Ovary (tissue), 9 donors: ENCODE results near the gene ROR2. TPM values are rescaled to one million over a fixed set of nuclear protein-coding genes. Genes with fewer than 3 reads are reported as not detected.

ENCODE experiments used
- DNase-seq, 5 donors: peaks; one replicate each; pipeline ENCODE4 v3.0.0-alpha.2; 2019 to 2020
- H3K27ac ChIP-seq, 2 donors: fragments of 200-600 bp; one replicate each; pipeline versions ENCODE4 v1.5.1 to v1.8.0; 2019 to 2022
- H3K27me3 ChIP-seq: fragments of 200-600 bp; one replicate; pipeline ENCODE4 v1.8.0; 2022
- H3K36me3 ChIP-seq: fragments of 200-600 bp; sonication (generic); one replicate; pipeline ENCODE4 v1.5.1; 2019
- H3K4me1 ChIP-seq: one replicate; pipeline ENCODE4 v1.8.1; 2013; ENCODE audit warnings: mild to moderate bottlenecking, moderate library complexity; ENCODE audit not compliant: insufficient read depth
- H3K4me3 ChIP-seq: fragments of 200-600 bp; sonication (generic); one replicate; pipeline ENCODE4 v1.5.1; 2017
- H3K9me3 ChIP-seq, 2 donors: fragments of 200-600 bp in 1 of 2; sonication (generic) in 1 of 2; one replicate each; pipeline versions ENCODE4 v1.5.1 to v1.8.1; 2013 to 2019; ENCODE audit warnings: mild to moderate bottlenecking in 1 of 2, moderate library complexity in 1 of 2
- CTCF ChIP-seq, 3 donors: fragments of 450-650 bp in 2 of 3; fragments of 200-600 bp in 1 of 3; IDR thresholded peaks; one replicate each; pipeline versions ENCODE4 v1.5.1 to v1.8.0; 2016 to 2022; ENCODE audit warnings: antibody characterized with exemption in 3 of 3, mild to moderate bottlenecking in 1 of 3
- EP300 ChIP-seq: sonication (generic); formaldehyde crosslinking; IDR thresholded peaks from one replicate; pipeline ENCODE4 v1.6.1; 2017; ENCODE audit warnings: antibody characterized with exemption
- POLR2A ChIP-seq: fragments of 450-650 bp; IDR thresholded peaks from one replicate; pipeline ENCODE4 v1.6.1; 2017; ENCODE audit warnings: antibody characterized with exemption, mild to moderate bottlenecking, moderate library complexity
- WGBS, 3 donors: extraction: QIAGEN DNeasy Blood & Tissue Kit in 1 of 3; methylation state at CpG; one replicate each; pipeline versions ENCODE4 v1.1.5 to v1.1.7; 2013 to 2017; 5-methylcytosine and 5-hydroxymethylcytosine counted together
- intact Hi-C, 4 donors: fragments of 100-400 bp; cut with DNase I; formaldehyde crosslinking; loops; one replicate each; pipeline versions ENCODE4 v1.11.0 to v1.15.1; 2022 to 2023
- polyA plus RNA-seq, 2 donors: library from polyadenylated mRNA; stranded (reverse); fragments of 200-250 nt in 1 of 2; fragments of 350-450 nt in 1 of 2; fragmentation: Illumina TruSeq in 1 of 2; extraction: RNeasy Lipid Tissue Mini Kit (QIAGEN cat#74804) in 1 of 2; gene quantifications; one replicate each; pipeline ENCODE4 v1.2.3, GENCODE V29; 2013 to 2014
- total RNA-seq, 7 donors: library from RNA; depleted of rRNA in 2 of 7; stranded (reverse); fragments of >200 nt in 2 of 7; fragmentation: NEBNext Ultra II Directional in 3 of 7; extraction: Animal tissue kit (Norgen Biotek cat#: 25700) in 3 of 7; gene quantifications; one replicate each; pipeline versions ENCODE4 v1.1.0 to v1.2.4, GENCODE V29; 2016 to 2023
- donor health status: DM: no; HTN: no; CAD: no; lungs with moderate emphysema.
- donor health status: DM: no; HTN: no; CAD: no.
- donor health status: Bipolar disorder and iron deficiency.
- donor health status: DM: yes; HTN: yes; CAD: no.
- donor health status: DM: no; HTN: no; CAD: no.
- donor health status: DM: yes; HTN: yes; CAD: no.

The ROR2 gene
- total and polyA plus RNA-seq, 9 donors: 11.4 to 35.5 (median 27.7) TPM

- Histone ChIP-seq H3K36me3 (no peaks in the 10 kb centered on the region), H3K27me3 (no peaks in the 10 kb centered on the region), H3K27ac (no peak overlapping the region), H3K4me1 (no peaks in the 10 kb centered on the region), H3K4me3 (no peak overlapping the region), H3K9me3 (no peaks in the 10 kb centered on the region)
- intact Hi-C loops: no loop called here
- 96 to 97% (median 96%) methylated on average over 6 of the region's 6 CpGs for WGBS, 3 donors
- DNase-seq: no peak
- TF ChIP-seq CTCF (IDR thresholded peaks at IDR 0.05) (no peak), EP300 (no peak), POLR2A (no peak)
Observed at GRCh38 chr9:91783411-91783810, 166.6 kb downstream of the ROR2 start.

GRCh38 chr9:91782708-91783214 is 167.3 kb downstream of the ROR2 start:
- DNase-seq: no peak
- peak overlapping the region in 1 of 2 donors; percentile 46 for H3K27ac ChIP-seq

GRCh38 chr9:91781906-91782305 is 168.1 kb downstream of the ROR2 start:
- intact Hi-C loops: no loop called here
- no peak for DNase-seq
- no peaks in the 10 kb centered on the region for H3K4me1 ChIP-seq
- H3K9me3 ChIP-seq: no peaks in the 10 kb centered on the region
- TF ChIP-seq CTCF (IDR thresholded peaks at IDR 0.05) (no peak), POLR2A (no peak), EP300 (no peak)
- H3K36me3 ChIP-seq: no peaks in the 10 kb centered on the region
- 38 to 48% (median 42%) methylated on average over 3 of the region's 3 CpGs for WGBS, 3 donors
- H3K4me3 ChIP-seq: no peak overlapping the region
- H3K27ac ChIP-seq: peak overlapping the region in 1 of 2 donors; percentile 46
- H3K27me3 ChIP-seq: no peaks in the 10 kb centered on the region

More at GRCh38 chr9:91782708-91783214, 167.3 kb downstream of the ROR2 start:
- intact Hi-C loops: no loop called here
- Histone ChIP-seq H3K9me3 (no peaks in the 10 kb centered on the region), H3K4me3 (no peak overlapping the region), H3K27me3 (no peaks in the 10 kb centered on the region), H3K36me3 (no peaks in the 10 kb centered on the region), H3K4me1 (no peaks in the 10 kb centered on the region)
- 69 to 83% (median 71%) methylated on average over 5 of the region's 5 CpGs for WGBS, 3 donors
- TF ChIP-seq CTCF (IDR thresholded peaks at IDR 0.05) (no peak), POLR2A (no peak), EP300 (no peak)

GRCh38 chr9:91781116-91781515 is 168.9 kb downstream of the ROR2 start:
- Histone ChIP-seq H3K27me3 (no peaks in the 10 kb centered on the region), H3K9me3 (no peaks in the 10 kb centered on the region), H3K4me1 (no peaks in the 10 kb centered on the region), H3K27ac (no peak overlapping the region), H3K4me3 (no peak overlapping the region), H3K36me3 (no peaks in the 10 kb centered on the region)
- TF ChIP-seq EP300: no peak
- no peak for TF ChIP-seq CTCF (IDR thresholded peaks at IDR 0.05)
- TF ChIP-seq POLR2A: no peak
- 35 to 68% (median 39%) methylated on average over 10 of the region's 10 CpGs for WGBS, 3 donors
- intact Hi-C loops: no loop called here
- no peak for DNase-seq
